Fibroblast of lung (primary cell): Measurements from ENCODE around the gene TERT. TPM values are rescaled to one million over a fixed set of nuclear protein-coding genes. Genes with fewer than 3 reads are reported as not detected.
"Not testable (repeated sequence)": the region's sequence is repeated elsewhere in the genome, so short reads cannot be mapped to it uniquely, and the experiment has no call there.

Experiments
- DNase-seq, 2 donors: peaks; one replicate each; pipeline versions ENCODE4 v3.0.0 to v3.0.0-alpha.2; 2010; ENCODE audit warnings: low read depth in 2 of 2
- H2AFZ ChIP-seq: 2 replicates; pipeline ENCODE4 v1.5.1; 2012; ENCODE audit warnings: low read length, control low read depth, inconsistent platforms
- H3K27ac ChIP-seq: 2 replicates; pipeline ENCODE4 v1.5.1; 2011; ENCODE audit warnings: low read length, control low read depth; ENCODE audit not compliant: insufficient read depth
- H3K27me3 ChIP-seq: 2 replicates; pipeline ENCODE4 v1.5.1; 2011; ENCODE audit warnings: mild to moderate bottlenecking, low read length; ENCODE audit not compliant: control insufficient read depth, insufficient read depth
- H3K36me3 ChIP-seq: 2 replicates; pipeline ENCODE4 v1.5.1; 2011; ENCODE audit warnings: low read length; ENCODE audit not compliant: control insufficient read depth, insufficient read depth
- H3K4me1 ChIP-seq: 2 replicates; pipeline ENCODE4 v1.5.1; 2011; ENCODE audit warnings: low read length; ENCODE audit not compliant: control insufficient read depth, insufficient read depth; ENCODE audit errors: extremely low read depth
- H3K4me2 ChIP-seq: 2 replicates; pipeline ENCODE4 v1.5.1; 2011; ENCODE audit warnings: low read length, control low read depth; ENCODE audit not compliant: insufficient read depth; ENCODE audit errors: extremely low read depth
- H3K4me3 ChIP-seq, 4 experiments: fragments of 200-600 bp in 1 of 4; sonication (generic) in 1 of 4; replicated peaks in 1 of 4; 2 replicates each; pipeline ENCODE4 v1.5.1; 2011 to 2016; ENCODE audit warnings: low read length in 4 of 4, low read depth in 3 of 4, mild to moderate bottlenecking in 3 of 4, control low read depth in 2 of 4, inconsistent platforms in 1 of 4, mixed read lengths in 1 of 4; ENCODE audit not compliant: insufficient read depth in 1 of 4; ENCODE audit errors: control extremely low read depth in 1 of 4
- H3K79me2 ChIP-seq: 2 replicates; pipeline ENCODE4 v1.5.1; 2012; ENCODE audit warnings: mild to moderate bottlenecking, low read length, inconsistent platforms; ENCODE audit not compliant: control insufficient read depth, insufficient read depth
- H3K9ac ChIP-seq: 2 replicates; pipeline ENCODE4 v1.5.1; 2011; ENCODE audit warnings: mild to moderate bottlenecking, low read length, control low read depth; ENCODE audit not compliant: insufficient read depth
- H3K9me3 ChIP-seq: 2 replicates; pipeline ENCODE4 v1.5.1; 2012; ENCODE audit warnings: low read depth, low read length; ENCODE audit not compliant: control insufficient read depth, insufficient read depth
- H4K20me1 ChIP-seq: 2 replicates; pipeline ENCODE4 v1.5.1; 2011; ENCODE audit warnings: low read length; ENCODE audit not compliant: control insufficient read depth, insufficient read depth; ENCODE audit errors: extremely low read depth
- CTCF ChIP-seq, 2 donors: IDR thresholded peaks in 1 of 2; conservative IDR thresholded peaks in 1 of 2; 1 replicate in 1 of 2; 2 replicates in 1 of 2; pipeline ENCODE4 v1.5.1; 2011 to 2012; ENCODE audit warnings: low read length in 2 of 2, control low read depth in 1 of 2, inconsistent platforms in 1 of 2, low read depth in 1 of 2, mild to moderate bottlenecking in 1 of 2
- EZH2 ChIP-seq: IDR thresholded peaks from 2 replicates; pipeline ENCODE4 v1.5.1; 2012; ENCODE audit warnings: low read length, control low read depth, mild to moderate bottlenecking; ENCODE audit errors: missing control alignments
- polyA plus RNA-seq, 2 donors: library from polyadenylated mRNA; depleted of rRNA in 1 of 2; stranded (reverse) in 1 of 2; unstranded in 1 of 2; fragments of >200 nt; gene quantifications; 2 replicates each; pipeline ENCODE4 v1.2.1, GENCODE V29; 2011 to 2012; ENCODE audit warnings: missing spikeins in 1 of 2
- total RNA-seq: library from RNA; depleted of rRNA; stranded (reverse); fragments of >200 nt; gene quantifications from 2 replicates; pipeline ENCODE4 v1.2.1, GENCODE V29; 2014

Gene TERT
- total and polyA plus RNA-seq, 2 donors (not counting 1 experiment from before 2014, with no cell fraction given) = not detected

GRCh38 chr5:1229822-1230221 is 65.0 kb downstream of the TERT start:
- H3K4me2 ChIP-seq = no peak overlapping the region
- H3K27ac ChIP-seq = no peak overlapping the region
- DNase-seq = no peak
- no peaks in the 10 kb centered on the region for H3K4me1 ChIP-seq
- no peak for TF ChIP-seq EZH2
- no peak for TF ChIP-seq CTCF (conservative IDR thresholded peaks at IDR 0.05 in 1 of 2, IDR thresholded peaks at IDR 0.05 in 1 of 2; ENCODE audit: low read depth in 1 of 2, low read length in 2 of 2)
- no peaks in the 10 kb centered on the region for H3K27me3 ChIP-seq
- H3K36me3 ChIP-seq = no peaks in the 10 kb centered on the region
- no peak overlapping the region for H3K9ac ChIP-seq
- H3K79me2 ChIP-seq = no peaks in the 10 kb centered on the region
- H4K20me1 ChIP-seq = no peaks in the 10 kb centered on the region
- no peak overlapping the region for H2AFZ ChIP-seq
- no peaks in the 10 kb centered on the region for H3K9me3 ChIP-seq
- H3K4me3 ChIP-seq = no peak overlapping the region

GRCh38 chr5:1229023-1229422 is 65.8 kb downstream of the TERT start:
- DNase-seq, H3K79me2 ChIP-seq, H3K9me3 ChIP-seq, H4K20me1 ChIP-seq, H3K9ac ChIP-seq, H3K4me2 ChIP-seq, H3K4me3 ChIP-seq, H3K4me1 ChIP-seq, H3K36me3 ChIP-seq, H3K27ac ChIP-seq, H2AFZ ChIP-seq, H3K27me3 ChIP-seq: not testable (repeated sequence)

GRCh38 chr5:1228120-1228519 is 66.7 kb downstream of the TERT start:
- Histone ChIP-seq H4K20me1 (no peaks in the 10 kb centered on the region), H3K4me2 (no peak overlapping the region), H3K36me3 (no peaks in the 10 kb centered on the region), H3K4me1 (no peaks in the 10 kb centered on the region), H2AFZ (no peak overlapping the region), H3K9me3 (no peaks in the 10 kb centered on the region), H3K79me2 (no peaks in the 10 kb centered on the region), H3K27me3 (no peaks in the 10 kb centered on the region), H3K9ac (no peak overlapping the region), H3K27ac (no peak overlapping the region), H3K4me3 (no peak overlapping the region)
- no peak for TF ChIP-seq EZH2
- no peak for TF ChIP-seq CTCF (conservative IDR thresholded peaks at IDR 0.05 in 1 of 2, IDR thresholded peaks at IDR 0.05 in 1 of 2; ENCODE audit: low read depth in 1 of 2, low read length in 2 of 2)
- DNase-seq = no peak
